ENCODE results near the gene MVD. TPM values are rescaled to one million over a fixed set of nuclear protein-coding genes. Genes with fewer than 3 reads are reported as not detected.

Gene MVD
- total and polyA plus RNA-seq, 8 donors, result 7.1 to 302 (median 45.9) TPM

GRCh38 chr16:88695753-88696152 is 32.9 kb upstream of the MVD start:
- H3K36me3 ChIP-seq, result peaks cover 26 to 58% (median 50%) of the 10 kb centered on the region in 4 donors
- H3K4me3 ChIP-seq, result no peak overlapping the region
- intact Hi-C loops (cut with DNase I; ENCODE audit: low total_unique reads), result no loop called here
- no peak for DNase-seq
- H3K27me3 ChIP-seq, result peaks cover 0 to 18% (median 0%) of the 10 kb centered on the region in 3 donors
- TF ChIP-seq EP300 (IDR thresholded peaks at IDR 0.05) (no peak), POLR2AphosphoS5 (IDR thresholded peaks at IDR 0.05) (no peak), POLR2A (IDR thresholded peaks at IDR 0.05) (no peak), CTCF (IDR thresholded peaks at IDR 0.05) (no peak)
- H3K4me1 ChIP-seq, result peaks cover 0 to 32% (median 13%) of the 10 kb centered on the region in 4 donors
- no peaks in the 10 kb centered on the region for H3K9me3 ChIP-seq
- H3K27ac ChIP-seq, result no peak overlapping the region
- WGBS, 5 donors, result 88 to 94% (median 92%) methylated on average over 6 to 7 of the region's 7 CpGs

GRCh38 chr16:88695218-88695617 is 32.3 kb upstream of the MVD start:
- DNase-seq, result no peak
- Histone ChIP-seq H3K27me3 (peaks cover 0 to 24% (median 0%) of the 10 kb centered on the region in 3 donors), H3K4me1 (peaks cover 0 to 26% (median 10%) of the 10 kb centered on the region in 4 donors), H3K27ac (no peak overlapping the region), H3K9me3 (no peaks in the 10 kb centered on the region), H3K4me3 (no peak overlapping the region), H3K36me3 (peaks cover 26 to 53% (median 45%) of the 10 kb centered on the region in 4 donors)
- intact Hi-C loops (cut with DNase I; ENCODE audit: low total_unique reads), result no loop called here
- 65 to 87% (median 71%) methylated on average over 2 to 15 of the region's 15 CpGs for WGBS, 5 donors
- TF ChIP-seq EP300 (IDR thresholded peaks at IDR 0.05) (no peak), POLR2A (IDR thresholded peaks at IDR 0.05) (no peak)

GRCh38 chr16:88694221-88695087 is 31.6 kb upstream of the MVD start:
- DNase-seq, result no peak
- Histone ChIP-seq H3K27ac (no peak overlapping the region), H3K36me3 (peaks cover 23 to 45% (median 37%) of the 10 kb centered on the region in 4 donors), H3K4me1 (peaks cover 0 to 19% (median 9%) of the 10 kb centered on the region in 4 donors), H3K4me3 (no peak overlapping the region), H3K9me3 (no peaks in the 10 kb centered on the region), H3K27me3 (peaks cover 0 to 31% (median 0%) of the 10 kb centered on the region in 3 donors)
- TF ChIP-seq EP300 (IDR thresholded peaks at IDR 0.05) (no peak), POLR2AphosphoS5 (IDR thresholded peaks at IDR 0.05) (no peak), CTCF (IDR thresholded peaks at IDR 0.05) (no peak), POLR2A (IDR thresholded peaks at IDR 0.05) (no peak)
- intact Hi-C loops (cut with DNase I; ENCODE audit: low total_unique reads), result no loop called here
- 81 to 92% (median 89%) methylated on average over 24 to 37 of the region's 37 CpGs for WGBS, 5 donors

- WGBS, 5 donors, result 80 to 86% (median 82%) methylated on average over 19 to 39 of the region's 39 CpGs
- intact Hi-C loops (cut with DNase I; ENCODE audit: low total_unique reads), result no loop called here
- DNase-seq, result no peak
- TF ChIP-seq EP300 (IDR thresholded peaks at IDR 0.05), result no peak
- TF ChIP-seq POLR2A (IDR thresholded peaks at IDR 0.05), result no peak
- no peak for TF ChIP-seq CTCF (IDR thresholded peaks at IDR 0.05)
- TF ChIP-seq POLR2AphosphoS5 (IDR thresholded peaks at IDR 0.05), result no peak
- no peak overlapping the region for H3K4me3 ChIP-seq
- H3K4me1 ChIP-seq, result peaks cover 0 to 18% (median 9%) of the 10 kb centered on the region in 4 donors
- H3K27me3 ChIP-seq, result peaks cover under 1 to 40% (median 1%) of the 10 kb centered on the region in 3 donors
- H3K27ac ChIP-seq, result no peak overlapping the region
- H3K9me3 ChIP-seq, result no peaks in the 10 kb centered on the region
- H3K36me3 ChIP-seq, result peaks cover 21 to 37% (median 29%) of the 10 kb centered on the region in 4 donors
Observed at GRCh38 chr16:88693420-88694177, 30.7 kb upstream of the MVD start.

Measured in stomach (tissue), 9 donors.